Fibroblast of lung (primary cell): ENCODE measurements around the gene GPC3.

Experiments
- CTCF ChIP-seq, 2 donors: IDR thresholded peaks in 1 of 2; conservative IDR thresholded peaks in 1 of 2; 1 replicate in 1 of 2; 2 replicates in 1 of 2; pipeline ENCODE4 v1.5.1; 2011 to 2012; ENCODE audit warnings: low read length in 2 of 2, control low read depth in 1 of 2, inconsistent platforms in 1 of 2, low read depth in 1 of 2, mild to moderate bottlenecking in 1 of 2
- EZH2 ChIP-seq: IDR thresholded peaks from 2 replicates; pipeline ENCODE4 v1.5.1; 2012; ENCODE audit warnings: low read length, control low read depth, mild to moderate bottlenecking; ENCODE audit errors: missing control alignments

- TF ChIP-seq EZH2: no peak
- TF ChIP-seq CTCF (conservative IDR thresholded peaks at IDR 0.05 in 1 of 2, IDR thresholded peaks at IDR 0.05 in 1 of 2; ENCODE audit: low read depth in 1 of 2, low read length in 2 of 2): no peak
Measured at GRCh38 chrX:133685822-133686221, 299.6 kb downstream of the GPC3 start.
